HepG2 (cell line): ENCODE data around the gene AGAP1. TPM values are rescaled to one million over a fixed set of nuclear protein-coding genes. Genes with fewer than 3 reads are reported as not detected.
A peak's percentile ranks its signal among the peaks of the same experiment; 100 is the strongest.

ENCODE experiments used
- ATM ChIP-seq: fragments of 450-650 bp; IDR thresholded peaks from 2 replicates; pipeline ENCODE4 v1.7.1; 2017; ENCODE audit warnings: mild to moderate bottlenecking, borderline replicate concordance
- BHLHE40 ChIP-seq: IDR thresholded peaks from 2 replicates; pipeline ENCODE4 v1.6.1; 2011; ENCODE audit warnings: low read length, improper control_type of control experiment
- KLF6 ChIP-seq: IDR thresholded peaks from 2 replicates; pipeline ENCODE4 v1.8.0; 2016; ENCODE audit warnings: missing biosample characterization, missing genetic modification reagents
- MIXL1 ChIP-seq: IDR thresholded peaks from 2 replicates; pipeline ENCODE4 v1.6.1; 2016
- PATZ1 ChIP-seq: sonication (generic); formaldehyde crosslinking; IDR thresholded peaks from 2 replicates; pipeline ENCODE4 v1.4.0; 2020; ENCODE audit warnings: missing genetic modification reagents
- PAXIP1 ChIP-seq: sonication (generic); formaldehyde crosslinking; conservative IDR thresholded peaks from 2 replicates; pipeline ENCODE4 v1.4.0; 2020; ENCODE audit warnings: mild to moderate bottlenecking, missing genetic modification reagents, moderate library complexity
- TARDBP ChIP-seq: sonication (generic); formaldehyde crosslinking; IDR thresholded peaks from 2 replicates; pipeline ENCODE4 v1.8.0; 2022; ENCODE audit warnings: mild to moderate bottlenecking, missing genetic modification reagents
- ZMYM4 ChIP-seq: sonication (generic); formaldehyde crosslinking; IDR thresholded peaks from 2 replicates; pipeline ENCODE4 v1.8.1; 2023; ENCODE audit warnings: mild to moderate bottlenecking, missing genetic modification reagents
- ZNF30 ChIP-seq: sonication (generic); formaldehyde crosslinking; IDR thresholded peaks from 2 replicates; pipeline ENCODE4 v1.5.0; 2020; ENCODE audit warnings: mild to moderate bottlenecking, missing genetic modification reagents
- ZNF550 ChIP-seq: sonication (generic); formaldehyde crosslinking; IDR thresholded peaks from 2 replicates; pipeline ENCODE4 v1.4.0; 2020; ENCODE audit warnings: mild to moderate bottlenecking, missing genetic modification reagents, borderline replicate concordance
- ZNF556 ChIP-seq: sonication (generic); formaldehyde crosslinking; IDR thresholded peaks from 2 replicates; pipeline ENCODE4 v1.4.0; 2020; ENCODE audit warnings: mild to moderate bottlenecking, missing genetic modification reagents, borderline replicate concordance
- ZNF572 ChIP-seq: sonication (generic); formaldehyde crosslinking; IDR thresholded peaks from 2 replicates; pipeline ENCODE4 v1.5.1; 2020; ENCODE audit warnings: mild to moderate bottlenecking, missing genetic modification reagents
- polyA plus RNA-seq, 8 experiments: library from polyadenylated mRNA; depleted of rRNA in 3 of 8; stranded (reverse) in 7 of 8; unstranded in 1 of 8; fragments of >200 nt; fragmentation: Illumina TruSeq in 4 of 8; extraction: Trizol in 4 of 8; gene quantifications; 2 replicates each; pipeline versions ENCODE4 v1.2.1 to v1.2.3, GENCODE V29; 2011 to 2016; ENCODE audit warnings: low read depth in 4 of 8, missing spikeins in 1 of 8, mixed read lengths in 1 of 8; ENCODE audit not compliant: insufficient read depth in 1 of 8
- total RNA-seq, 5 experiments: library from RNA; depleted of rRNA; stranded (reverse); fragments of >200 nt; fragmentation: Illumina TruSeq; extraction: Trizol; gene quantifications; 2 replicates each; pipeline ENCODE4 v1.2.3, GENCODE V29; 2016; ENCODE audit warnings: low read depth in 1 of 5
- TF ChIP-seq, protein P1 (sequence below): IDR thresholded peaks from 2 replicates; pipeline ENCODE4 v1.4.0; 2020; ENCODE audit warnings: mild to moderate bottlenecking, missing genetic modification reagents
- TF ChIP-seq, protein P2 (sequence below): sonication (generic); formaldehyde crosslinking; IDR thresholded peaks from 2 replicates; pipeline ENCODE4 v1.4.0; 2020; ENCODE audit warnings: missing genetic modification reagents

AGAP1 gene
- total and polyA plus RNA-seq, 2 of the 13 experiments (the other 11 are each of a cell fraction or from before 2014, with no cell fraction given), result 21.2 to 32.7 TPM

DNA sequence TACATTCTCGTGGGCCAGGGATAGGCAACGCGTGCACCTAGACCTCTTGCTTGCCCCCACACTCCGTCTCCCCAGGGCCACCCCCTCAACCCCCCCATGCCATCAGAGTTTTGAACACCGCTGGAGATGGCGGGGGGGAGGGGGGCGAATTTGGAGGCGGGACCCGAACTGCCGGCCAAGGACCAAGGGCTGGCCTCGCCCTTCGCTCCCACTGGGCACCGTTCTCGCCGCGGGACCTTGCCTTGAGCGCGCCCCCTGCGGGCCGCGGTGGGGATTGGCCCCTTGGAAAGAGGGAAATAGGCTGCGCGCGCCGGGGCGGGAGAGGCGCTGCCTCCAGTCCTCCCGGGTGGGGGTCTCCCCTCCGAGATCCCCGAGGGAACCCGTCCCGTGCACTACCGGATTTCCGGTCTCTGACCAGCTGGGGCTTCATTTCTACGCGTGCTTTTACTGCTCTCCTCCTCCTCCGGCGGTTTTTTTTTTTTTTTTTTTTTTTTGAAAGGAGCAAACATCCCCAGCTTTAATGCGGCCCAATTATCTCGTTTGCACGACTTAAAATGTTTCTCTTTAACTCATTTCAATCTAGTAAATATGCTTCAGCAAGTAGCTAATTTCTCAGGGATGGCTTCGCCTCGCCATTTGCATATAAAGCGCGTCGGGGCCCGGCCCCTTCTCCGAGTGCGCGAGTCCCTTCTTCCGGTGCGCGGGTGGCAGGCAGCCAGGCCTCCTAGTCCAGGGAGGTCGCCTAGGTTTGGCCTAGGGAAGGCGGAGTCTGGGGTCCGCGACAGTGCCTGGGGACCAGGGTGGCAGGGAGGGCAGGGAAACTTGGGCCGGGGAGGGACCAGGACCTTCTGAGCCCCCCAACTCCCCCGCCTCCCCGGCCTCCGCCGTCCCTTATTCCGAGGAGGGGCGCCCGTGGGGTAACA is 684.4 kb downstream of the AGAP1 start (continued):
- TF ChIP-seq, protein P1, sequence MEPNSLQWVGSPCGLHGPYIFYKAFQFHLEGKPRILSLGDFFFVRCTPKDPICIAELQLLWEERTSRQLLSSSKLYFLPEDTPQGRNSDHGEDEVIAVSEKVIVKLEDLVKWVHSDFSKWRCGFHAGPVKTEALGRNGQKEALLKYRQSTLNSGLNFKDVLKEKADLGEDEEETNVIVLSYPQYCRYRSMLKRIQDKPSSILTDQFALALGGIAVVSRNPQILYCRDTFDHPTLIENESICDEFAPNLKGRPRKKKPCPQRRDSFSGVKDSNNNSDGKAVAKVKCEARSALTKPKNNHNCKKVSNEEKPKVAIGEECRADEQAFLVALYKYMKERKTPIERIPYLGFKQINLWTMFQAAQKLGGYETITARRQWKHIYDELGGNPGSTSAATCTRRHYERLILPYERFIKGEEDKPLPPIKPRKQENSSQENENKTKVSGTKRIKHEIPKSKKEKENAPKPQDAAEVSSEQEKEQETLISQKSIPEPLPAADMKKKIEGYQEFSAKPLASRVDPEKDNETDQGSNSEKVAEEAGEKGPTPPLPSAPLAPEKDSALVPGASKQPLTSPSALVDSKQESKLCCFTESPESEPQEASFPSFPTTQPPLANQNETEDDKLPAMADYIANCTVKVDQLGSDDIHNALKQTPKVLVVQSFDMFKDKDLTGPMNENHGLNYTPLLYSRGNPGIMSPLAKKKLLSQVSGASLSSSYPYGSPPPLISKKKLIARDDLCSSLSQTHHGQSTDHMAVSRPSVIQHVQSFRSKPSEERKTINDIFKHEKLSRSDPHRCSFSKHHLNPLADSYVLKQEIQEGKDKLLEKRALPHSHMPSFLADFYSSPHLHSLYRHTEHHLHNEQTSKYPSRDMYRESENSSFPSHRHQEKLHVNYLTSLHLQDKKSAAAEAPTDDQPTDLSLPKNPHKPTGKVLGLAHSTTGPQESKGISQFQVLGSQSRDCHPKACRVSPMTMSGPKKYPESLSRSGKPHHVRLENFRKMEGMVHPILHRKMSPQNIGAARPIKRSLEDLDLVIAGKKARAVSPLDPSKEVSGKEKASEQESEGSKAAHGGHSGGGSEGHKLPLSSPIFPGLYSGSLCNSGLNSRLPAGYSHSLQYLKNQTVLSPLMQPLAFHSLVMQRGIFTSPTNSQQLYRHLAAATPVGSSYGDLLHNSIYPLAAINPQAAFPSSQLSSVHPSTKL (CRISPR knock-in tag), result peak; percentile 11; the same call in 1 of the 2 replicates
- TF ChIP-seq KLF6 (0 out of 2 replicates have a peak, but pooled peaks have one; percentile 11), BHLHE40 (0 out of 2 replicates have a peak, but pooled peaks have one; percentile 37), ZNF30 (CRISPR knock-in tag) (no peak), MIXL1 (CRISPR knock-in tag) (no peak), PAXIP1 (no peak), ZNF572 (CRISPR knock-in tag) (peak; percentile 29; the same call in 1 of the 2 replicates), ATM (no peak), ZNF550 (CRISPR knock-in tag) (no peak), TARDBP (CRISPR knock-in tag) (0 out of 2 replicates have a peak, but pooled peaks have one; percentile 40), ZNF556 (CRISPR knock-in tag) (0 out of 2 replicates have a peak, but pooled peaks have one; percentile 56), ZMYM4 (peak; percentile 36; the same call in 1 of the 2 replicates), PATZ1 (CRISPR knock-in tag) (peak; percentile 37; the same call in 1 of the 2 replicates)
- TF ChIP-seq, protein P2, sequence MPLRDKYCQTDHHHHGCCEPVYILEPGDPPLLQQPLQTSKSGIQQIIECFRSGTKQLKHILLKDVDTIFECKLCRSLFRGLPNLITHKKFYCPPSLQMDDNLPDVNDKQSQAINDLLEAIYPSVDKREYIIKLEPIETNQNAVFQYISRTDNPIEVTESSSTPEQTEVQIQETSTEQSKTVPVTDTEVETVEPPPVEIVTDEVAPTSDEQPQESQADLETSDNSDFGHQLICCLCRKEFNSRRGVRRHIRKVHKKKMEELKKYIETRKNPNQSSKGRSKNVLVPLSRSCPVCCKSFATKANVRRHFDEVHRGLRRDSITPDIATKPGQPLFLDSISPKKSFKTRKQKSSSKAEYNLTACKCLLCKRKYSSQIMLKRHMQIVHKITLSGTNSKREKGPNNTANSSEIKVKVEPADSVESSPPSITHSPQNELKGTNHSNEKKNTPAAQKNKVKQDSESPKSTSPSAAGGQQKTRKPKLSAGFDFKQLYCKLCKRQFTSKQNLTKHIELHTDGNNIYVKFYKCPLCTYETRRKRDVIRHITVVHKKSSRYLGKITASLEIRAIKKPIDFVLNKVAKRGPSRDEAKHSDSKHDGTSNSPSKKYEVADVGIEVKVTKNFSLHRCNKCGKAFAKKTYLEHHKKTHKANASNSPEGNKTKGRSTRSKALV (CRISPR knock-in tag), result peak; percentile 75; the same call in 1 of the 2 replicates
